Psoas muscle (tissue), 8 donors: ENCODE data around the gene ICAM1. TPM values are rescaled to one million over a fixed set of nuclear protein-coding genes. Genes with fewer than 3 reads are reported as not detected.

Experiments
- ATAC-seq, 4 donors: fragments of 200-7000 bp; cut with Tn5 transposase; one replicate each; pipeline ENCODE4 v1.9.1; 2020; ENCODE audit warnings: moderate library complexity in 3 of 4, mild to moderate bottlenecking in 2 of 4
- DNase-seq, 2 donors: peaks; one replicate each; pipeline ENCODE4 v3.0.0-alpha.2; 2020
- H3K27ac ChIP-seq: fragments of 200-600 bp; one replicate; pipeline ENCODE4 v1.8.0; 2022
- H3K27me3 ChIP-seq, 3 donors: fragments of 200-600 bp in 1 of 3; one replicate each; pipeline versions ENCODE4 v1.6.1 to v1.8.0; 2013 to 2022; ENCODE audit warnings: low read length in 2 of 3, mild to moderate bottlenecking in 2 of 3, moderate library complexity in 1 of 3; ENCODE audit not compliant: insufficient read depth in 3 of 3
- H3K36me3 ChIP-seq, 2 donors: fragments of 200-600 bp in 1 of 2; one replicate each; pipeline versions ENCODE4 v1.6.1 to v1.8.0; 2013 to 2022; ENCODE audit warnings: low read depth in 1 of 2, mild to moderate bottlenecking in 1 of 2, moderate library complexity in 1 of 2; ENCODE audit not compliant: insufficient read depth in 1 of 2
- H3K4me1 ChIP-seq: fragments of 200-600 bp; one replicate; pipeline ENCODE4 v1.8.0; 2022
- H3K4me3 ChIP-seq: fragments of 200-600 bp; one replicate; pipeline ENCODE4 v1.8.0; 2022; ENCODE audit warnings: mild to moderate bottlenecking
- H3K9me3 ChIP-seq: fragments of 200-600 bp; one replicate; pipeline ENCODE4 v1.8.0; 2022
- WGBS, 3 donors: extraction: QIAGEN DNeasy Blood & Tissue Kit; methylation state at CpG; one replicate each; pipeline versions ENCODE4 v1.1.6 to v1.1.7; 2013; 5-methylcytosine and 5-hydroxymethylcytosine counted together
- intact Hi-C, 2 donors: fragments of 100-400 bp; cut with DNase I; formaldehyde crosslinking; loops; one replicate each; pipeline versions ENCODE4 v1.11.0 to v1.14.2; 2022
- polyA plus RNA-seq, 3 donors: library from polyadenylated mRNA; stranded (reverse); fragments of 200-250 nt; gene quantifications; one replicate each; pipeline ENCODE4 v1.2.3, GENCODE V29; 2013
- total RNA-seq, 4 donors: library from RNA; stranded (reverse); fragmentation: NEBNext Ultra II Directional in 2 of 4; extraction: Animal tissue kit (Norgen Biotek cat#: 25700) in 2 of 4; gene quantifications; one replicate each; pipeline versions ENCODE4 v1.2.1 to v1.2.4, GENCODE V29; 2021 to 2023
- TF ChIP-seq, protein P1 (sequence below): fragments of 200-600 bp; IDR thresholded peaks from one replicate; pipeline ENCODE4 v1.8.0; 2022; ENCODE audit warnings: antibody characterized with exemption
- donor health status: healthy with polysubstance abuse.
- donor health status: DM: no; HTN: no; CAD: no; lungs with moderate emphysema.
- donor health status: Bipolar disorder and iron deficiency.
- donor health status: healthy.
- donor health status: DM: yes; HTN: yes; CAD: no.
- donor health status: DM: no; HTN: no; CAD: no.
- donor health status: DM: no; HTN: no; CAD: no.
- donor health status: DM: yes; HTN: yes; CAD: no.

The ICAM1 gene
- total and polyA plus RNA-seq, 7 donors, result 2.7 to 8.0 (median 6.5) TPM

GRCh38 chr19:10334588-10335351 is 63.9 kb downstream of the ICAM1 start:
- TF ChIP-seq, protein P1, sequence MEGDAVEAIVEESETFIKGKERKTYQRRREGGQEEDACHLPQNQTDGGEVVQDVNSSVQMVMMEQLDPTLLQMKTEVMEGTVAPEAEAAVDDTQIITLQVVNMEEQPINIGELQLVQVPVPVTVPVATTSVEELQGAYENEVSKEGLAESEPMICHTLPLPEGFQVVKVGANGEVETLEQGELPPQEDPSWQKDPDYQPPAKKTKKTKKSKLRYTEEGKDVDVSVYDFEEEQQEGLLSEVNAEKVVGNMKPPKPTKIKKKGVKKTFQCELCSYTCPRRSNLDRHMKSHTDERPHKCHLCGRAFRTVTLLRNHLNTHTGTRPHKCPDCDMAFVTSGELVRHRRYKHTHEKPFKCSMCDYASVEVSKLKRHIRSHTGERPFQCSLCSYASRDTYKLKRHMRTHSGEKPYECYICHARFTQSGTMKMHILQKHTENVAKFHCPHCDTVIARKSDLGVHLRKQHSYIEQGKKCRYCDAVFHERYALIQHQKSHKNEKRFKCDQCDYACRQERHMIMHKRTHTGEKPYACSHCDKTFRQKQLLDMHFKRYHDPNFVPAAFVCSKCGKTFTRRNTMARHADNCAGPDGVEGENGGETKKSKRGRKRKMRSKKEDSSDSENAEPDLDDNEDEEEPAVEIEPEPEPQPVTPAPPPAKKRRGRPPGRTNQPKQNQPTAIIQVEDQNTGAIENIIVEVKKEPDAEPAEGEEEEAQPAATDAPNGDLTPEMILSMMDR, result no peak
- peak overlapping the region; percentile 69 for H3K4me3 ChIP-seq
- H3K27me3 ChIP-seq, result no peaks in the 10 kb centered on the region
- intact Hi-C loops, result loop anchor here in 1 of 2 donors (5.0 to 10.0 kb wide), 3 partner anchors 48 to 500 kb away; partner anchors contain the start of genes ICAM1, PIN1 and TYK2
- H3K36me3 ChIP-seq, result peaks cover 0 to 11% of the 10 kb centered on the region in 2 donors
- peaks cover 12% of the 10 kb centered on the region for H3K4me1 ChIP-seq
- peak; percentile 82 to 85 (median 84) for ATAC-seq
- H3K27ac ChIP-seq, result peak overlapping the region; percentile 84
- 5 to 8% (median 7%) methylated on average over 46 to 59 of the region's 59 CpGs for WGBS, 3 donors
- peak; percentile 95 to 98 for DNase-seq
- H3K9me3 ChIP-seq, result no peaks in the 10 kb centered on the region

DNA sequence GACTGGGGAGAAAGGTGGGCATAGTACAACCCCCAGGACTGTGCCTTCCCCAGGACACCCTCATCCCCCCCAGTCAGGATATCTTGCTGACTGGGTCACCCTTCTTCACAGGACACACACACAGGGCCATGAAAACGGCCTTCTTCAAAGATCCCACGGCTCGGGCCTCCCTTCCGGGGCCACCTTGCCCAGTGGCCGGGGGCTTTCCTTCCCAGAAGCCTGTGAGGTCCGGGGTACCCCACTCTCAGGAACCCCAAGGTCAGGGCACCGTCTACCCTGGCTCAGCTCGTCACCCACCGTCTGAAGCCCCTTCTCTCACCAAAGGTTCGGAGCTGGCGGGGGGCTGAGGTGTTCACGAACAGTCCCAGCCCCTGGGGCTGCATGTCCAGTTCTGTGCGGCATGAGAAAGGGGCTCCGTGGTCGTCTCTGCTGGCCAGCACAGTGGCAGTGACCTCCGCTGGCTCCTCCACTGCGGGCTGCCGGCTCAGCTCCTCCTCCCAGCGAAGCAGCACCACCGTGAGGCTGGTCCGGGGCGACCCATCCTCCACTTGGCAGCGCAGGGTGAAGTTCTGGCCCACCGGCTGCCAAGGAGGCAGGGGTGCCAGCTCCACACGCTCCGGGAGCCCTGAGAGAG is 64.5 kb downstream of the ICAM1 start:
- peaks cover 12% of the 10 kb centered on the region for H3K4me1 ChIP-seq
- TF ChIP-seq, protein P1, result no peak
- DNase-seq (no peak), ATAC-seq (no peak)
- H3K27me3 ChIP-seq, result no peaks in the 10 kb centered on the region
- no peak overlapping the region for H3K27ac ChIP-seq
- intact Hi-C loops, result loop anchor here in 1 of 2 donors (10.0 kb wide), 1 partner anchor 501 kb away; the partner anchor contains the start of gene PIN1
- H3K9me3 ChIP-seq, result no peaks in the 10 kb centered on the region
- peak overlapping the region; percentile 69 for H3K4me3 ChIP-seq
- peaks cover 0 to 4% of the 10 kb centered on the region in 2 donors for H3K36me3 ChIP-seq
- WGBS, 3 donors, result 35 to 50% (median 43%) methylated on average over 26 of the region's 26 CpGs

Other genes starting within 250 kb of the ICAM1 start
- gene SHFL, start 184.8 kb upstream of the ICAM1 start, total RNA-seq, result 1 to 10 TPM; 2.9 to 5.7 (median 4.0) TPM
- 1 to 10 TPM; 3.1 to 4.3 (median 3.4) TPM for gene SHFL, start 184.8 kb upstream of the ICAM1 start, polyA plus RNA-seq
- not detected for gene ANGPTL6, start 168.4 kb upstream of the ICAM1 start, total RNA-seq
- under 1 TPM in 2 of 3 donors, not detected in 1; 0.18 to 0.20 TPM for gene ANGPTL6, start 168.4 kb upstream of the ICAM1 start, polyA plus RNA-seq
- 10 to 100 TPM; 29.3 to 70.6 (median 59.1) TPM for gene PPAN, start 164.8 kb upstream of the ICAM1 start, total RNA-seq
- gene PPAN, start 164.8 kb upstream of the ICAM1 start, polyA plus RNA-seq, result 10 to 100 TPM; 48.4 to 93.4 (median 60.8) TPM
- 10 to 100 TPM; 11.0 to 18.5 (median 14.6) TPM for gene P2RY11, start 159.4 kb upstream of the ICAM1 start, total RNA-seq
- gene P2RY11, start 159.4 kb upstream of the ICAM1 start, polyA plus RNA-seq, result 10 to 100 TPM in 1 of 3 donors, 1 to 10 TPM in 2; 4.0 to 15.7 (median 6.0) TPM
- gene EIF3G, start 151.2 kb upstream of the ICAM1 start, total RNA-seq, result 100 to 1,000 TPM; 278 to 337 (median 305) TPM
- gene EIF3G, start 151.2 kb upstream of the ICAM1 start, polyA plus RNA-seq, result 100 to 1,000 TPM; 257 to 358 (median 311) TPM
- gene DNMT1, start 76.2 kb upstream of the ICAM1 start, total RNA-seq, result 10 to 100 TPM; 11.1 to 20.2 (median 16.2) TPM
- gene DNMT1, start 76.2 kb upstream of the ICAM1 start, polyA plus RNA-seq, result 10 to 100 TPM in 2 of 3 donors, 1 to 10 TPM in 1; 7.1 to 25.2 (median 13.5) TPM
- 1 to 10 TPM; 1.1 to 2.0 (median 1.6) TPM for gene S1PR2, start 39.8 kb upstream of the ICAM1 start, total RNA-seq
- gene S1PR2, start 39.8 kb upstream of the ICAM1 start, polyA plus RNA-seq, result under 1 TPM; 0.17 to 0.59 (median 0.36) TPM
- 10 to 100 TPM; 54.9 to 94.0 (median 58.9) TPM for gene MRPL4, start 18.9 kb upstream of the ICAM1 start, total RNA-seq
- 100 to 1,000 TPM in 1 of 3 donors, 10 to 100 TPM in 2; 78.1 to 191 (median 79.9) TPM for gene MRPL4, start 18.9 kb upstream of the ICAM1 start, polyA plus RNA-seq
- gene ICAM4, start 15.8 kb downstream of the ICAM1 start, total RNA-seq, result under 1 TPM in 1 of 4 donors, not detected in 3; 0.47 TPM
- under 1 TPM in 2 of 3 donors, not detected in 1; 0.04 to 0.18 TPM for gene ICAM4, start 15.8 kb downstream of the ICAM1 start, polyA plus RNA-seq
- gene ICAM5, start 18.8 kb downstream of the ICAM1 start, total RNA-seq, result under 1 TPM in 2 of 4 donors, not detected in 2; 0.13 to 0.22 TPM
- under 1 TPM in 2 of 3 donors, not detected in 1; 0.04 TPM for gene ICAM5, start 18.8 kb downstream of the ICAM1 start, polyA plus RNA-seq
- 1 to 10 TPM in 1 of 4 donors, under 1 TPM in 2, not detected in 1; 0.59 to 2.9 (median 0.69) TPM for gene ZGLP1, start 38.7 kb downstream of the ICAM1 start, total RNA-seq
- gene ZGLP1, start 38.7 kb downstream of the ICAM1 start, polyA plus RNA-seq, result 1 to 10 TPM in 1 of 3 donors, under 1 TPM in 2; 0.69 to 1.6 (median 1.00) TPM
- gene FDX2, start 44.9 kb downstream of the ICAM1 start, total RNA-seq, result 10 to 100 TPM; 16.0 to 21.8 (median 18.3) TPM
- 10 to 100 TPM; 30.7 to 52.5 (median 39.6) TPM for gene FDX2, start 44.9 kb downstream of the ICAM1 start, polyA plus RNA-seq
- 10 to 100 TPM in 2 of 4 donors, 1 to 10 TPM in 2; 7.9 to 11.2 (median 9.9) TPM for gene RAVER1, start 62.4 kb downstream of the ICAM1 start, total RNA-seq
- 1 to 10 TPM; 4.3 to 8.2 (median 4.8) TPM for gene RAVER1, start 62.4 kb downstream of the ICAM1 start, polyA plus RNA-seq
- 10 to 100 TPM in 1 of 4 donors, 1 to 10 TPM in 3; 6.4 to 10.1 (median 8.1) TPM for gene ICAM3, start 68.5 kb downstream of the ICAM1 start, total RNA-seq
- gene ICAM3, start 68.5 kb downstream of the ICAM1 start, polyA plus RNA-seq, result 10 to 100 TPM in 1 of 3 donors, 1 to 10 TPM in 2; 7.8 to 10.1 (median 9.2) TPM
- 10 to 100 TPM; 37.1 to 57.6 (median 40.4) TPM for gene TYK2, start 109.5 kb downstream of the ICAM1 start, total RNA-seq
- gene TYK2, start 109.5 kb downstream of the ICAM1 start, polyA plus RNA-seq, result 10 to 100 TPM; 40.7 to 58.8 (median 41.7) TPM
- gene CDC37, start 132.4 kb downstream of the ICAM1 start, total RNA-seq, result 100 to 1,000 TPM; 165 to 182 (median 171) TPM
- gene CDC37, start 132.4 kb downstream of the ICAM1 start, polyA plus RNA-seq, result 100 to 1,000 TPM; 208 to 268 (median 234) TPM
- gene PDE4A, start 149.4 kb downstream of the ICAM1 start, total RNA-seq, result 10 to 100 TPM in 3 of 4 donors, 1 to 10 TPM in 1; 7.9 to 29.0 (median 16.8) TPM
- gene PDE4A, start 149.4 kb downstream of the ICAM1 start, polyA plus RNA-seq, result 10 to 100 TPM in 2 of 3 donors, 1 to 10 TPM in 1; 4.1 to 15.1 (median 11.5) TPM
- gene KEAP1, start 232.2 kb downstream of the ICAM1 start, total RNA-seq, result 100 to 1,000 TPM; 109 to 208 (median 169) TPM
- gene KEAP1, start 232.2 kb downstream of the ICAM1 start, polyA plus RNA-seq, result 100 to 1,000 TPM; 154 to 242 (median 205) TPM
- under 1 TPM; 0.15 to 0.30 (median 0.17) TPM for gene S1PR5, start 246.3 kb downstream of the ICAM1 start, total RNA-seq
- under 1 TPM; 0.07 to 0.12 (median 0.08) TPM for gene S1PR5, start 246.3 kb downstream of the ICAM1 start, polyA plus RNA-seq